Nephron (organoid): Measurements from ENCODE around the gene LRRC37B.
"Not testable (repeated sequence)": the region's sequence is repeated elsewhere in the genome, so short reads cannot be mapped to it uniquely, and the experiment has no call there.

Experiments
- H3K27ac Mint-ChIP-seq, 3 experiments: 2 replicates each; pipeline ENCODE4 v1.8.0; 2020; ENCODE audit warnings: mixed read lengths in 3 of 3, mild to moderate bottlenecking in 2 of 3, moderate library complexity in 1 of 3
- H3K27me3 Mint-ChIP-seq: 2 replicates; pipeline ENCODE4 v1.8.0; 2021; ENCODE audit warnings: low read depth, mild to moderate bottlenecking, moderate library complexity, mixed read lengths
- H3K36me3 Mint-ChIP-seq: 2 replicates; pipeline ENCODE4 v1.8.0; 2020; ENCODE audit warnings: low read depth, mixed read lengths
- H3K4me1 Mint-ChIP-seq: 2 replicates; pipeline ENCODE4 v1.8.0; 2020; ENCODE audit warnings: mixed read lengths
- H3K4me3 Mint-ChIP-seq, 3 experiments: 2 replicates each; pipeline ENCODE4 v1.8.0; 2020; ENCODE audit warnings: mild to moderate bottlenecking in 3 of 3, mixed read lengths in 3 of 3, moderate library complexity in 2 of 3
- H3K9me3 Mint-ChIP-seq: 2 replicates; pipeline ENCODE4 v1.8.0; 2020; ENCODE audit warnings: mixed read lengths
- TF ChIP-seq, protein P1 (sequence below), 3 experiments: fragments of 200-600 bp; sonication (generic); IDR thresholded peaks; one replicate each; pipeline ENCODE4 v1.5.0; 2021; ENCODE audit warnings: antibody characterized with exemption in 3 of 3; ENCODE audit not compliant: unreplicated experiment in 3 of 3

The LRRC37B gene

DNA sequence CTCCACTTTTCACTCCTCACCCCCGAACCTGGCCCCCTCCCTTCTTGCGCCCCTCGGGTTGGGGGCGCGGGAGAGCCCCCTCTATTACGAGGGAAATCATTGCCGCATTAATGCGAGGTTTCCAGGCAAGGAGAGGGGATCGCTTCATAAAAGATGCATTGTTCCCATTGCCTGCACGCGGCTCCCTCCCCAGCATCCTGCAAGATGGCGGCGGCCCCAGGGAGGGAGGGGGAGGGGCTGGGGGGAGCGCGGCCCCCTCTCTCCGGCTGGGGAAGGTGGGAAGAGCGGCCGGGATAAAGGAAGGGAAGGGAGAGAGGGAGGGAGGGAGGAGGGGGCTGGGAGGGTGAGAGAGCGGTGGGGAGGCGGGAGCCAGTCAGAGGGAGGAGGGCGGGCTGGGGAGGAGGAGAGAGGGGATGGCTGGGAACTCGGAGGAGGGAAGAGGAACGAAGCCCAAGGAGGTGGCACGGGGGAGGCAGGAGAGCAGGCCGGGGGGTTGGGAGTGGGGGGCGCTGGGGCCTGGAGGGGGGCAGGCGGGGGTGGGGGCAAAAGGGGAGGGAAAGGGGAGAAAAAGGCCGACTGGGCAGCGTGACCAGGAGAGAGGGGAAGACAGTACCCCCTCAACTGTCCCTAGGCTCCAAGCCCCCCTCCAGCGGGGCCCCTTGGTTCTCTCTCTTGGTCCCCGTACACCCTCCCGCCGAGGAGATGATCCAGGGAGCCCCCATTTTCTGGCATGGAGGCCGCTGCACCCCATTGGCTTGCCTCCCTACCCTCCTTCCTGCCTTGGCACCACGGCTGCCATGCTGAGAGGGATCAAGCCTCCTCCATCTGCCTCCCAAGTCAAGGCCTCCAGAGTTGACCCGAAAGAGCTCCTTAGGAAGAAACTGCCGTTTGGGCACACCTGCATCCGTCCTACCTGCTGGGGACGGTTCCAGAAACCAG lies 77.1 kb downstream of the LRRC37B start:
- Mint-ChIP-seq H3K4me3 (peak overlapping the region; percentile 42 to 60 (median 44)), H3K27ac (peak overlapping the region in 1 of 3 experiments; percentile 35)
- H3K36me3 Mint-ChIP-seq, H3K27me3 Mint-ChIP-seq, H3K9me3 Mint-ChIP-seq, H3K4me1 Mint-ChIP-seq: not testable (repeated sequence)

DNA sequence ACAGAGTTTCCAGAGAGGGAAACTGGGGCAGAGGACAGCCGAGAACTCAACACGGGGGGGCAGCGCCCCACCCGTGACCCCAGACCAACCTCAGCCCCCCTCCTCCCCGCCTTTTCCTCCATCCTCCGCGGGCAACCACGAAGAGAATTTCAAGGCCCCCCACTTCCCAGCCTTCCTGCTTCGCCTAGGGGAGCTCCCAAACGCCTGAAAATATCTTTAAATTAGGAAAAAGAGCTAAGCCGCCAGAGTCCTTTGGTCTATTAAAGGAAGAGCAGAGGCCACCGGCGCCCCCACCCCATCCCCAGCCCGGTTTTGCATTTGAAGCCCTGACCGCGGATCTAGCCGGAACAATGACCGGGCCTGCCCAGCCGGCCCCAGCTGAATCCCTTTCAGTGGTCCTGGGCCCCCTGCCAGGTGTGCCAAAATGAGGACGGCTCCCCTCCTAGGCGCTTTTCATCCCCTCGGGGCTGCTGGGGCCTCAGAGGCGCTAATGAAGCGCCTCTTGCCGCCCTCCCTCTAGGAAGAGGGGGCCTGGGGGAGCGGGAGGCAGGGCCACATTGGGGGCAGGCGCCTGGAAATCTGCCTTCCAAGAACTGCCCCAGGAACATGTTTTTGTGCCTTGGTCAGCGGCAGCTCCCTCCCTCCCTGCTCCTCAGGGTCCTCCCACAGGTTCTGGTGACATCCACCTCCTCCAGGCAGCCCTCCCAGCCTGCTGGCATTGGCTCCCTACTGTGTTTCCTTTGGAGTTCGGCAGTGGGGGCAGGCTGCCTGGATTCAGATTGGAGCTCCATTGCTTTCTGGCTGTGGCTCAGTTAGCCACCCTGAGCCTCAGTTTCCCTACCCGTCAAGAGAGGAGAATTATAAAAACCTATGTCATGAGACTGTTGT lies 78.0 kb downstream of the LRRC37B start:
- H3K9me3 Mint-ChIP-seq, H3K27ac Mint-ChIP-seq, H3K36me3 Mint-ChIP-seq, H3K4me1 Mint-ChIP-seq, H3K27me3 Mint-ChIP-seq: not testable (repeated sequence)
- peak overlapping the region; percentile 50 to 62 (median 60) for H3K4me3 Mint-ChIP-seq

DNA sequence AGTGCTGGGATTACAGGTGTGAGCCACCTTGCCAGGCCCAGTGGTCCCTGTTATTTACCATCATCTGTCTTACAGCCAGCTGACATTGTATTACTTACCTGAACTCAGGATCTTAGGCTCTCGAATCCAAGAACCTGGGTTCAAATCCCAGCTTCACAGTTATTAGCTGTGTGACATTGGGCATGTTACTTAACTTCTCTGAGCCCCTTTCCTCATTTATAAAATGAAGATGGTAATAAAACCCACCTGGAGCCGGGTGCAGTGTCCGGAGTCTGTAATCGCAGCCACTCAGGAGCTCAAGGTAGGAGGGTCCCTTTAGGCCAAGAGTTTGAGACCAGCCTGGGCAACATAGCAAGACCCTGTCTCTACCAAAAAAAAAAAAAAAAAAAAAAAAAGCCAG lies 79.7 kb downstream of the LRRC37B start:
- H3K36me3 Mint-ChIP-seq, H3K4me3 Mint-ChIP-seq, H3K4me1 Mint-ChIP-seq, H3K9me3 Mint-ChIP-seq, H3K27ac Mint-ChIP-seq, H3K27me3 Mint-ChIP-seq: not testable (repeated sequence)

DNA sequence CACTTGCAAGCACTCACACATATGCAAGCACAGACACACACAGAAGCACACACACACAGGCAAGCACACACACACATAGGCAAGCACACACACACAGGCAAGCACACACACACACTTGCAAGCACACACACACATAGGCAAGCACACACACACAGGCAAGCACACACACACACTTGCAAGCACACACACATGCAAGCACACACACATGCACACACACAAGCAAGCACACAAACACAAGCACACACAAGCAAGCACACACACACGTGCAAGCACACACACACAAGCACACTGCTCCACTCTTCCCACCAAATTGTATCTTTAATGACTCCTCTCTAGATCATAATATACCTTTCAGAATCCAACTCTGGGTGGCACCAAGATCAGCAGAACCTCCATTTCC lies 84.9 kb downstream of the LRRC37B start:
- H3K4me1 Mint-ChIP-seq, H3K4me3 Mint-ChIP-seq, H3K27me3 Mint-ChIP-seq, H3K36me3 Mint-ChIP-seq, H3K9me3 Mint-ChIP-seq: not testable (repeated sequence)
- H3K27ac Mint-ChIP-seq = peak overlapping the region in 1 of 3 experiments; percentile 31

DNA sequence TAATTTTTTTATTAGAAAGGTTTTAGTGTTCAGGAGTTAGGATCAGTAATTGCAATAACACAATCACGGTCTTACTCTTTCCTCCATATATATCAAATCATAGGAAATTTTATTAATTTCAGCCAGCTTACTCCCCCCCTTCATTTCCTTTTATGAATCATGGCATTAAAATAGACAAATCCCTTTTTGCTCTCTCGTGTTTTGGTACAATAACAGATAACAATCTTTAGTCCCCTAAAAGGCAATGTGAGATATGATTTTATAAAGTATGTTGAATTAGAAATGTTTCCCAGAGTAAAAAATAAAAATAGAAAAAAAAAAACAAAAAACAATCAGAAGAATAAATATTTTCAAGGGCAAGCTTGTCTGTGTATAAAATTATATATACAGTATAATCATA lies 92.5 kb downstream of the LRRC37B start:
- Mint-ChIP-seq H3K4me1 (no peaks in the 10 kb centered on the region), H3K27me3 (peaks cover 3% of the 10 kb centered on the region), H3K4me3 (no peak overlapping the region), H3K9me3 (no peaks in the 10 kb centered on the region), H3K27ac (no peak overlapping the region), H3K36me3 (no peaks in the 10 kb centered on the region)
- TF ChIP-seq, protein P1, sequence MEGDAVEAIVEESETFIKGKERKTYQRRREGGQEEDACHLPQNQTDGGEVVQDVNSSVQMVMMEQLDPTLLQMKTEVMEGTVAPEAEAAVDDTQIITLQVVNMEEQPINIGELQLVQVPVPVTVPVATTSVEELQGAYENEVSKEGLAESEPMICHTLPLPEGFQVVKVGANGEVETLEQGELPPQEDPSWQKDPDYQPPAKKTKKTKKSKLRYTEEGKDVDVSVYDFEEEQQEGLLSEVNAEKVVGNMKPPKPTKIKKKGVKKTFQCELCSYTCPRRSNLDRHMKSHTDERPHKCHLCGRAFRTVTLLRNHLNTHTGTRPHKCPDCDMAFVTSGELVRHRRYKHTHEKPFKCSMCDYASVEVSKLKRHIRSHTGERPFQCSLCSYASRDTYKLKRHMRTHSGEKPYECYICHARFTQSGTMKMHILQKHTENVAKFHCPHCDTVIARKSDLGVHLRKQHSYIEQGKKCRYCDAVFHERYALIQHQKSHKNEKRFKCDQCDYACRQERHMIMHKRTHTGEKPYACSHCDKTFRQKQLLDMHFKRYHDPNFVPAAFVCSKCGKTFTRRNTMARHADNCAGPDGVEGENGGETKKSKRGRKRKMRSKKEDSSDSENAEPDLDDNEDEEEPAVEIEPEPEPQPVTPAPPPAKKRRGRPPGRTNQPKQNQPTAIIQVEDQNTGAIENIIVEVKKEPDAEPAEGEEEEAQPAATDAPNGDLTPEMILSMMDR (IDR thresholded peaks at IDR 0.05; ENCODE audit: unreplicated experiment in 3 of 3) = no peak

DNA sequence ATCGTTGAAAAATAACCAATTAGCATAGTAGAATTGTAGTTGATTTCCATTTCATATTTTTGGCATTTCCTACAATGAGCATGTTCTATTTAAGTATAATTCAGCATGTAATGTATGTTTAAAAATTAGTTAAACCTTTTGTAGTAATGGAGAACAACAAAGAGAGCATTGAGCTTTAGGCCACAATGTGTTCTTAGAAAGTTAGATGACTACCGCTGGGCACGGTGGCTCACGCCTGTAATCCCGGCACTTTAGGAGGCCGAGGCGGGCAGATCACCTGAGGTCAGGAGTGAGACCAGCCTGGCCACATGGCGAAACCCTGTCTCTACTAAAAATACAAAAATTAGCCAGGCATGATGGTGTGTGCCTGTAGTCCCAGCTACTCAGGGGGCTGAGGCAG lies 93.1 kb downstream of the LRRC37B start:
- H3K27me3 Mint-ChIP-seq, H3K9me3 Mint-ChIP-seq, H3K4me1 Mint-ChIP-seq, H3K36me3 Mint-ChIP-seq, H3K4me3 Mint-ChIP-seq, H3K27ac Mint-ChIP-seq: not testable (repeated sequence)

DNA sequence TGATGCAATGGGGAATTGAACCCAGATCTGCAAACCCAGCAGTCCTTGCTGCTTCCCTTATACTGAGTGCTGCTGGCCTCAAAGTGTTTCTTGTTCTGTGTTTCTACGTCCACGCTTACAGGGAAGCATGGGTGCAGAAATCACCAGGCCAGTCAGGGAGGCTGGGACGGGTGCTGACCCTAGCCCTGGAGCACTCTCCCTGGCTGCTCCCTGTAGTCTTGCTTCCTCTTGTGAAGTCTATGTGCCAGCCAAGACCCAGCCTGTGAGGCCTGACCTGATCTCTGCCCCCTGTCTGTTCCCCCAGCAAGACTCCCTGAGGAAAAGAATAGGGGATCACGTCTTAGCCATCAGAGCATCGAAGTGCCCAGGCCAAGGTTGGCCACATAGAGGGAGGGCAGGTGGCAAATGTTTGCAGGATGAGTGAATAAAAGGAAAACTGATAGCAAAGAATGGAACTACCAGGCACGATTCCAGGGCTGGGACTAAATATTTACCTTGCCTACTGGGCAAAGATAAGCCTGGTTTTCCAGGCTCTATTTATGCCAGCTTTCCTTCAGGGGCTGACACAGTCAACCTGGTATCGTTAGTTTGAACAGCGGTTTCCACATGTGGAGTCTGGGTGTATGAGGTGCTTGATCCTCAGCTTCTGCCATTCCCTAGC lies 93.9 kb downstream of the LRRC37B start:
- Mint-ChIP-seq H3K27ac (no peak overlapping the region), H3K36me3 (no peaks in the 10 kb centered on the region), H3K4me3 (no peak overlapping the region), H3K4me1 (no peaks in the 10 kb centered on the region), H3K9me3 (no peaks in the 10 kb centered on the region), H3K27me3 (peaks cover 6% of the 10 kb centered on the region)
- TF ChIP-seq, protein P1 (IDR thresholded peaks at IDR 0.05; ENCODE audit: unreplicated experiment in 3 of 3) = no peak

DNA sequence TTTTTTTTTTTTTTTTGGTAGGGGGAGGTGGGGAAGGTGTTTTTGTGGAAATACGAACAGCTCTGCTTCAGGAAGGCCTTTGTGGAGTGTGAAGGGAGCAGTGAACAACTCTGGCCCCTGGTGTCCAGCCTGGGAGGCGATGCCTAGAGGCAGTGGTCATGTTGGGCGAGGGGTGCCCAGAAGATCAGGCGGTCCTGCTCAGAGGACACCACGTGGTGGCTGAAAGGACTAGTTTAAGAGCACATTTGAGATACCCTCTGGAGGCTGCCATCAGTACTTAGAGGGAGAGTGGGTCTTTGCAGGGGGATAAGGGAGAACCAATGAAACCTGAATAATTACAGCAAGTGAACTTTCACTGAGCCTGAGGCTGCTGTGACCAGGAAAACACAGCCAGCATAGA lies 95.0 kb downstream of the LRRC37B start:
- Mint-ChIP-seq H3K27me3 (peaks cover 6% of the 10 kb centered on the region), H3K4me1 (no peaks in the 10 kb centered on the region), H3K36me3 (no peaks in the 10 kb centered on the region), H3K27ac (peak overlapping the region in 1 of 3 experiments; percentile 17), H3K4me3 (no peak overlapping the region), H3K9me3 (no peaks in the 10 kb centered on the region)
- TF ChIP-seq, protein P1 (IDR thresholded peaks at IDR 0.05; ENCODE audit: unreplicated experiment in 3 of 3) = no peak
